Adrenal gland (tissue), 12 donors: ENCODE results near the gene ASB8. TPM values are rescaled to one million over a fixed set of nuclear protein-coding genes. Genes with fewer than 3 reads are reported as not detected.
A peak's percentile ranks its signal among the peaks of the same experiment; 100 is the strongest.

Experiments
- DNase-seq, 7 donors: peaks; one replicate each; pipeline ENCODE4 v3.0.0-alpha.2; 2019 to 2020
- H3K27ac ChIP-seq, 5 donors: fragments of 200-600 bp; sonication (generic) in 4 of 5; 1 replicate in 3 of 5; 2 replicates in 2 of 5; pipeline versions ENCODE4 v1.5.1 to v1.8.0; 2016 to 2020; ENCODE audit warnings: mild to moderate bottlenecking in 1 of 5
- H3K27me3 ChIP-seq: fragments of 200-600 bp; 2 replicates; pipeline ENCODE4 v1.8.0; 2021
- H3K36me3 ChIP-seq, 2 donors: fragments of 200-600 bp; replicated peaks in 1 of 2; 1 replicate in 1 of 2; 2 replicates in 1 of 2; pipeline versions ENCODE4 v1.5.1 to v1.8.0; 2018 to 2022
- H3K4me1 ChIP-seq, 2 donors: fragments of 200-600 bp; replicated peaks in 1 of 2; 1 replicate in 1 of 2; 2 replicates in 1 of 2; pipeline versions ENCODE4 v1.5.1 to v1.8.0; 2018 to 2021
- H3K4me3 ChIP-seq, 4 donors: fragments of 200-600 bp; sonication (generic) in 3 of 4; one replicate each; pipeline ENCODE4 v1.5.1; 2016 to 2018
- H3K9me3 ChIP-seq, 3 donors: fragments of 200-600 bp; sonication (generic) in 1 of 3; replicated peaks in 1 of 3; 1 replicate in 2 of 3; 2 replicates in 1 of 3; pipeline versions ENCODE4 v1.5.1 to v1.8.0; 2016 to 2021
- CTCF ChIP-seq, 6 experiments: fragments of 450-650 bp in 4 of 6; fragments of 200-600 bp in 2 of 6; sonication (generic) in 1 of 6; IDR thresholded peaks; 1 replicate in 5 of 6; 2 replicates in 1 of 6; pipeline versions ENCODE4 v1.5.1 to v1.8.0; 2016 to 2021; ENCODE audit warnings: antibody characterized with exemption in 6 of 6, mild to moderate bottlenecking in 2 of 6, moderate library complexity in 1 of 6
- POLR2A ChIP-seq, 2 donors: fragments of 450-650 bp; IDR thresholded peaks; one replicate each; pipeline ENCODE4 v1.6.1; 2017; ENCODE audit warnings: antibody characterized with exemption in 2 of 2, mild to moderate bottlenecking in 2 of 2, moderate library complexity in 1 of 2
- whole genome bisulfite sequencing, 4 donors: extraction: QIAGEN DNeasy Blood & Tissue Kit in 2 of 4; methylation state at CpG; one replicate each; pipeline versions ENCODE4 v1.1.5 to v1.1.7; 2013 to 2017; 5-methylcytosine and 5-hydroxymethylcytosine counted together
- intact Hi-C, 2 donors: fragments of 100-400 bp; cut with DNase I; formaldehyde crosslinking; loops; one replicate each; pipeline versions ENCODE4 v1.14.1 to v1.15.0; 2022 to 2023
- microRNA-seq, 3 donors: library from miRNA; unstranded; fragments of <30 nt; microRNA quantifications; one replicate each; pipeline ENCODE4, GENCODE V29; 2017 to 2020
- polyA plus RNA-seq, 3 donors: library from polyadenylated mRNA; stranded (reverse); fragments of 200-250 nt in 2 of 3; fragments of 350-450 nt in 1 of 3; fragmentation: Illumina TruSeq in 1 of 3; extraction: RNeasy Lipid Tissue Mini Kit (QIAGEN cat#74804) in 1 of 3; gene quantifications; one replicate each; pipeline ENCODE4 v1.2.3, GENCODE V29; 2013 to 2014
- small RNA-seq, 2 donors: library from RNA; depleted of rRNA; stranded (forward); fragments of <200 nt; gene quantifications; one replicate each; pipeline ENCODE3, GENCODE V24; 2016
- total RNA-seq, 9 donors: library from RNA; depleted of rRNA in 4 of 9; stranded (reverse); fragments of >200 nt in 4 of 9; fragments of 120-200 nt in 1 of 9; fragmentation: NEBNext Ultra II Directional in 1 of 9; extraction: Animal tissue kit (Norgen Biotek cat#: 25700) in 1 of 9; gene quantifications; one replicate each; pipeline versions ENCODE4 v1.1.0 to v1.2.4, GENCODE V29; 2013 to 2023
- donor health status: healthy with polysubstance abuse.
- donor health status: Bipolar disorder and iron deficiency.
- donor health status: DM: yes; HTN: yes; CAD: no.
- donor health status: DM: no; HTN: no; CAD: no.
- donor health status: DM: no; HTN: no; CAD: no.
- donor health status: DM: yes; HTN: yes; CAD: no.

ASB8 gene
- total and polyA plus RNA-seq, 12 donors, result 13.9 to 69.8 (median 49.5) TPM

- H3K27ac ChIP-seq, result peak within 1 kb of the TSS; percentile 73 to 95 (median 87)
- intact Hi-C loops, result loop anchor here in 1 of 2 donors (10.0 kb wide), 1 partner anchor 59 kb away; no protein-coding TSS in a partner anchor
- peaks cover 7 to 18% of the 10 kb centered on the region in 2 donors for H3K4me1 ChIP-seq
- TF ChIP-seq POLR2A (IDR thresholded peaks at IDR 0.05) (peak in 1 of 2 donors; percentile 41), CTCF (IDR thresholded peaks at IDR 0.05) (peak in 5 of 6 experiments; percentile 31 to 66 (median 43))
- DNase-seq, result peak; percentile 88 to 94 (median 90)
- no peaks in the 10 kb centered on the region for H3K27me3 ChIP-seq
- no peaks in the 10 kb centered on the region for H3K9me3 ChIP-seq
- H3K36me3 ChIP-seq, result no peaks in the 10 kb centered on the region
- 0 to 1% (median 1%) methylated on average over 24 to 53 of the region's 53 CpGs for WGBS, 4 donors
- peak within 1 kb of the TSS; percentile 58 to 98 (median 72) for H3K4me3 ChIP-seq
These were observed 51.2 kb downstream of the ASB8 start, which contains the start of gene SENP1 for GRCh38 chr12:48105867-48106680. Gene SENP1, minus strand, starts transcription at chr12:48106079. Its CDS starts 4,607 bp downstream, at chr12:48101472.

- intact Hi-C loops, result loop anchor here in 1 of 2 donors (10.0 kb wide), 1 partner anchor 59 kb away; no protein-coding TSS in a partner anchor
- H3K27me3 ChIP-seq, result no peaks in the 10 kb centered on the region
- H3K4me1 ChIP-seq, result peaks cover 7 to 18% of the 10 kb centered on the region in 2 donors
- H3K36me3 ChIP-seq, result no peaks in the 10 kb centered on the region
- no peak for TF ChIP-seq POLR2A (IDR thresholded peaks at IDR 0.05)
- TF ChIP-seq CTCF (IDR thresholded peaks at IDR 0.05), result no peak
- H3K27ac ChIP-seq, result peak overlapping the region; percentile 73 to 95 (median 87)
- 0 to 1% (median 0%) methylated on average over 19 to 30 of the region's 30 CpGs for WGBS, 4 donors
- no peaks in the 10 kb centered on the region for H3K9me3 ChIP-seq
- no peak for DNase-seq
- H3K4me3 ChIP-seq, result peak overlapping the region; percentile 58 to 98 (median 72)
These were observed 51.9 kb downstream of the ASB8 start for GRCh38 chr12:48105321-48105866.

- TF ChIP-seq CTCF (IDR thresholded peaks at IDR 0.05) (no peak), POLR2A (IDR thresholded peaks at IDR 0.05) (no peak)
- H3K36me3 ChIP-seq, result no peaks in the 10 kb centered on the region
- peaks cover 7 to 18% of the 10 kb centered on the region in 2 donors for H3K4me1 ChIP-seq
- DNase-seq, result no peak
- H3K27ac ChIP-seq, result no peak overlapping the region
- intact Hi-C loops, result loop anchor here in 1 of 2 donors (10.0 kb wide), 1 partner anchor 60 kb away; no protein-coding TSS in a partner anchor
- no peaks in the 10 kb centered on the region for H3K27me3 ChIP-seq
- WGBS, 4 donors, result 81 to 85% (median 82%) methylated on average over 4 of the region's 4 CpGs
- H3K4me3 ChIP-seq, result peak overlapping the region in 1 of 4 donors; percentile 76
- no peaks in the 10 kb centered on the region for H3K9me3 ChIP-seq
These were observed 52.8 kb downstream of the ASB8 start for GRCh38 chr12:48104531-48104930.

Small RNAs within 50 kb of the gene (microRNA-seq; reads per million reads assigned to microRNA genes)
- gene MIR6505, result 0.45 to 1.4 (median 1.1) reads per million in 3 donors

Small RNAs within 50 kb of the gene (small RNA-seq; reads per million reads assigned to genes)
- 0.08 to 0.24 reads per million in 2 donors for gene MIR6505

Other genes with a start within 250 kb of the ASB8 start
- gene TMEM106C, start 193.9 kb downstream of the ASB8 start, total RNA-seq, result 100 to 1,000 TPM in 3 of 9 donors, 10 to 100 TPM in 6; 28.8 to 119 (median 61.1) TPM
- gene TMEM106C, start 193.9 kb downstream of the ASB8 start, polyA plus RNA-seq, result 10 to 100 TPM; 24.6 to 51.6 (median 31.5) TPM
- 10 to 100 TPM in 1 of 9 donors, under 1 TPM in 5, not detected in 3; 0.14 to 18.2 (median 0.28) TPM for gene COL2A1, start 153.0 kb downstream of the ASB8 start, total RNA-seq
- gene COL2A1, start 153.0 kb downstream of the ASB8 start, polyA plus RNA-seq, result under 1 TPM; 0.07 to 0.20 (median 0.16) TPM
- 10 to 100 TPM in 6 of 9 donors, 1 to 10 TPM in 3; 6.0 to 21.6 (median 12.9) TPM for gene SENP1, start 51.4 kb downstream of the ASB8 start, total RNA-seq
- 10 to 100 TPM in 1 of 3 donors, 1 to 10 TPM in 2; 3.0 to 10.2 (median 3.8) TPM for gene SENP1, start 51.4 kb downstream of the ASB8 start, polyA plus RNA-seq
- 100 to 1,000 TPM in 7 of 9 donors, 10 to 100 TPM in 2; 94.3 to 183 (median 119) TPM for gene PFKM, start 38.2 kb downstream of the ASB8 start, total RNA-seq
- 10 to 100 TPM; 44.4 to 93.7 (median 67.4) TPM for gene PFKM, start 38.2 kb downstream of the ASB8 start, polyA plus RNA-seq
- gene CCDC184, start 26.1 kb upstream of the ASB8 start, total RNA-seq, result 10 to 100 TPM in 2 of 9 donors, 1 to 10 TPM in 7; 1.4 to 12.8 (median 8.2) TPM
- gene CCDC184, start 26.1 kb upstream of the ASB8 start, polyA plus RNA-seq, result 1 to 10 TPM; 3.6 to 6.2 (median 5.7) TPM
- not detected for gene OR10AD1, start 45.8 kb upstream of the ASB8 start, total RNA-seq
- gene OR10AD1, start 45.8 kb upstream of the ASB8 start, polyA plus RNA-seq, result under 1 TPM in 1 of 3 donors, not detected in 2; 0.16 TPM
- 10 to 100 TPM; 32.5 to 65.2 (median 46.6) TPM for gene ZNF641, start 193.4 kb upstream of the ASB8 start, total RNA-seq
- gene ZNF641, start 193.4 kb upstream of the ASB8 start, polyA plus RNA-seq, result 10 to 100 TPM; 17.4 to 41.5 (median 31.4) TPM